Loucy (cell line): ENCODE results near the gene VRK2.

Experiments used
- EZH2phosphoT487 ChIP-seq: fragments of 200-600 bp; IDR thresholded peaks from 2 replicates; pipeline ENCODE4 v1.6.1; 2018; ENCODE audit warnings: antibody characterized with exemption, mild to moderate bottlenecking, moderate library complexity, borderline replicate concordance
- TF ChIP-seq, protein P1 (sequence below): fragments of 200-600 bp; sonication (generic); conservative IDR thresholded peaks from 2 replicates; pipeline ENCODE4 v1.5.1; 2014; ENCODE audit warnings: mild to moderate bottlenecking, antibody characterized with exemption, low read length

DNA sequence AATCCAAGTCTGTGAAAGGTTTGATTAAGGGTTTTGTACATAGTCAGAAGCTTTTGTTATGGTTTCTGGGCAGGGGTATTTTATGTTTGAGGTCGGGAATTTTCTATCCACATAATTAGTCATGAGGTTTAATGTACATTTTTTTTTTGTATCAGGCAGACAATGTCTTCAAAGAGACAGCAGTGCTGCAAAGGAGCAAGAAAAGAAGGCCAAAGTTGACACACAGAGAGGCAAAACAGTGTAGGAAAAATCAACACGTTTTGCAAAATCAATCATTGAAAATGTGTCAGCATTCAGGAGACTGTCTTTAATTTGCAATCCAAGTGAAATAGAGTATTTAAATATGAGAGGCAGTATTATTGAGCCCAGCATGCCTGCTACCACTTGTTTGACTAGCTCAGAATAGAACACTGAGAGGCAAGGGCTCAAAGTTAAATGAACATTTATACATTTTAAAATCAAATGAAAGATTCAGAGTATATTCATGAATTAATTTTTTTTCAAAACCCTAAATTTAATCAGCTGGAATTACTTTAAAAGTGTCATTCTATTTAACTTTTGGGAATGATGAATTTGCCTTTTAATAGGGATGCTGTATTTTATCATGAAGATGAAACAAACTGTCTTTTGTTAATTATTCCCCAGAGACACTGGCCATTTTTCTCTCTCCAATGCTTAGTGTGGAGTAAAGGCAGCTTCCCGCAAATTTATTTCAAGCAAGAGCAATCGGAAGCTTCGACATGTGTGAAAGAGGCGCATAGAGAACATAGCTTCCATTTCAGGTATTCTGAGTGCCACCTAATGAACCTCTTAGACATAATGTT is 11.3 kb downstream of the VRK2 start:
- TF ChIP-seq, protein P1, sequence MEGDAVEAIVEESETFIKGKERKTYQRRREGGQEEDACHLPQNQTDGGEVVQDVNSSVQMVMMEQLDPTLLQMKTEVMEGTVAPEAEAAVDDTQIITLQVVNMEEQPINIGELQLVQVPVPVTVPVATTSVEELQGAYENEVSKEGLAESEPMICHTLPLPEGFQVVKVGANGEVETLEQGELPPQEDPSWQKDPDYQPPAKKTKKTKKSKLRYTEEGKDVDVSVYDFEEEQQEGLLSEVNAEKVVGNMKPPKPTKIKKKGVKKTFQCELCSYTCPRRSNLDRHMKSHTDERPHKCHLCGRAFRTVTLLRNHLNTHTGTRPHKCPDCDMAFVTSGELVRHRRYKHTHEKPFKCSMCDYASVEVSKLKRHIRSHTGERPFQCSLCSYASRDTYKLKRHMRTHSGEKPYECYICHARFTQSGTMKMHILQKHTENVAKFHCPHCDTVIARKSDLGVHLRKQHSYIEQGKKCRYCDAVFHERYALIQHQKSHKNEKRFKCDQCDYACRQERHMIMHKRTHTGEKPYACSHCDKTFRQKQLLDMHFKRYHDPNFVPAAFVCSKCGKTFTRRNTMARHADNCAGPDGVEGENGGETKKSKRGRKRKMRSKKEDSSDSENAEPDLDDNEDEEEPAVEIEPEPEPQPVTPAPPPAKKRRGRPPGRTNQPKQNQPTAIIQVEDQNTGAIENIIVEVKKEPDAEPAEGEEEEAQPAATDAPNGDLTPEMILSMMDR, result no peak
- no peak for TF ChIP-seq EZH2phosphoT487
